HCT116 (cell line): Measurements from ENCODE around the gene UMODL1. TPM values are rescaled to one million over a fixed set of nuclear protein-coding genes. Genes with fewer than 3 reads are reported as not detected.

ENCODE experiments used
- ATAC-seq: fragments of 200-7000 bp; cut with Tn5 transposase; 2 replicates; pipeline ENCODE4 v1.9.1; 2020; ENCODE audit warnings: mild to moderate bottlenecking, moderate library complexity
- BruUV-seq: library from RNA; stranded (reverse); fragments of 400-500 nt; replicated peaks from 2 replicates; lab custom pipeline; 2021; lab: Mats Ljungman, UMichigan
- CTCF ChIA-PET: fragments of 300-600 bp; sonication (Branson Sonifier 250); formaldehyde crosslinking; loops from one replicate; lab custom pipeline; 2021; ENCODE audit warnings: antibody characterized with exemption; lab: Charles Lee
- POLR2A ChIA-PET: fragments of 300-600, 350-600 bp; sonication (Branson Sonifier 250); formaldehyde crosslinking; loops from one replicate; lab custom pipeline; 2021; ENCODE audit warnings: antibody characterized with exemption; lab: Charles Lee
- RAD21 ChIA-PET, 2 experiments: fragments of 300-600 bp; sonication (Branson Sonifier 250); formaldehyde crosslinking; loops; one replicate each; lab custom pipeline; 2023; ENCODE audit warnings: low total read pairs in 2 of 2; ENCODE audit not compliant: uncharacterized antibody in 2 of 2, unreplicated experiment in 2 of 2, low non-redundant PET in 1 of 2; lab: Charles Lee
- DNase-seq: peaks from one replicate; pipeline ENCODE4 v3.0.0-alpha.2; 2010; ENCODE audit warnings: low read depth, low spot score
- H2AFZ ChIP-seq: fragments of 200-600 bp; shearing (Covaris generic), sonication (generic); 2 replicates; pipeline ENCODE4 v1.6.1; 2017; ENCODE audit warnings: low read depth, mixed run types, mixed read lengths, antibody characterized with exemption, low read length; ENCODE audit not compliant: poor library complexity, severe bottlenecking
- H3K27ac ChIP-seq: 2 replicates; pipeline ENCODE4 v1.5.1; 2012; ENCODE audit warnings: low read depth, low read length
- H3K27me3 ChIP-seq: fragments of 200-600 bp; sonication (generic); 2 replicates; pipeline ENCODE4 v1.6.1; 2016; ENCODE audit warnings: mixed run types, low read length, mixed read lengths; ENCODE audit not compliant: insufficient read depth
- H3K36me3 ChIP-seq, 2 experiments: fragments of 200-500 bp in 1 of 2; fragments of 200-600 bp in 1 of 2; sonication (Bioruptor generic) in 1 of 2; sonication (generic) in 1 of 2; 2 replicates each; pipeline versions ENCODE4 v1.5.1 to v1.6.1; 2014 to 2016; ENCODE audit warnings: low read length in 2 of 2, inconsistent platforms in 1 of 2, mixed read lengths in 1 of 2, mixed run types in 1 of 2; ENCODE audit not compliant: insufficient read depth in 2 of 2, control insufficient read depth in 1 of 2
- H3K4me1 ChIP-seq, 2 experiments: fragments of 200-600 bp in 1 of 2; sonication (generic) in 1 of 2; 2 replicates each; pipeline versions ENCODE4 v1.5.1 to v1.6.1; 2012 to 2017; ENCODE audit warnings: low read length in 2 of 2, inconsistent platforms in 1 of 2, mild to moderate bottlenecking in 1 of 2, mixed read lengths in 1 of 2, mixed run types in 1 of 2, moderate library complexity in 1 of 2; ENCODE audit not compliant: insufficient read depth in 2 of 2, control insufficient read depth in 1 of 2
- H3K4me2 ChIP-seq: fragments of 200-600 bp; sonication (generic); 2 replicates; pipeline ENCODE4 v1.6.1; 2017; ENCODE audit warnings: mixed run types, low read length, mixed read lengths
- H3K4me3 ChIP-seq, 2 experiments: fragments of 200-600 bp in 1 of 2; sonication (generic) in 1 of 2; replicated peaks in 1 of 2; 2 replicates each; pipeline ENCODE4 v1.5.1; 2011 to 2016; ENCODE audit warnings: low read length in 2 of 2, control low read depth in 1 of 2, low read depth in 1 of 2, mild to moderate bottlenecking in 1 of 2, mixed read lengths in 1 of 2, mixed run types in 1 of 2
- H3K79me2 ChIP-seq: fragments of 200-600 bp; sonication (generic); 2 replicates; pipeline ENCODE4 v1.6.1; 2017; ENCODE audit warnings: mild to moderate bottlenecking, mixed run types, low read length, moderate library complexity, mixed read lengths; ENCODE audit not compliant: insufficient read depth
- H3K9ac ChIP-seq: fragments of 200-600 bp; sonication (generic); 2 replicates; pipeline ENCODE4 v1.6.1; 2016; ENCODE audit warnings: low read length, mixed read lengths
- H3K9me2 ChIP-seq: fragments of 200-600 bp; sonication (generic), shearing (Covaris generic); 2 replicates; pipeline ENCODE4 v1.6.1; 2017; ENCODE audit warnings: mixed run types, mild to moderate bottlenecking, moderate library complexity; ENCODE audit not compliant: insufficient read depth
- H3K9me3 ChIP-seq, 2 experiments: fragments of 200-500 bp in 1 of 2; fragments of 200-600 bp in 1 of 2; sonication (Bioruptor generic) in 1 of 2; sonication (generic) in 1 of 2; 2 replicates each; pipeline ENCODE4 v1.6.1; 2014 to 2017; ENCODE audit warnings: low read length in 2 of 2, mixed read lengths in 2 of 2, inconsistent platforms in 1 of 2, low read depth in 1 of 2, mild to moderate bottlenecking in 1 of 2, mixed run types in 1 of 2, moderate library complexity in 1 of 2; ENCODE audit not compliant: control insufficient read depth in 1 of 2, insufficient read depth in 1 of 2
- H4K20me1 ChIP-seq: fragments of 200-600 bp; sonication (generic), shearing (Covaris generic); 2 replicates; pipeline ENCODE4 v1.6.1; 2017; ENCODE audit warnings: mixed run types, mild to moderate bottlenecking, moderate library complexity; ENCODE audit not compliant: insufficient read depth
- CBX3 ChIP-seq: IDR thresholded peaks from 2 replicates; pipeline ENCODE4 v1.6.1; 2012; ENCODE audit warnings: low read depth
- CEBPB ChIP-seq: IDR thresholded peaks from 2 replicates; pipeline ENCODE4 v1.6.1; 2012; ENCODE audit warnings: low read depth
- EGR1 ChIP-seq: IDR thresholded peaks from 2 replicates; pipeline ENCODE4 v1.6.1; 2012; ENCODE audit warnings: low read depth
- ELF1 ChIP-seq: IDR thresholded peaks from 2 replicates; pipeline ENCODE4 v1.6.1; 2012; ENCODE audit warnings: low read depth, borderline replicate concordance
- JUND ChIP-seq: IDR thresholded peaks from 2 replicates; pipeline ENCODE4 v1.6.1; 2012
- POLR2A ChIP-seq: IDR thresholded peaks from 2 replicates; pipeline ENCODE4 v1.7.0; 2011; ENCODE audit warnings: borderline replicate concordance; ENCODE audit not compliant: insufficient read depth, insufficient read length; ENCODE audit errors: extremely low read depth
- POLR2AphosphoS5 ChIP-seq: IDR thresholded peaks from 2 replicates; pipeline ENCODE4 v1.6.1; 2011; ENCODE audit warnings: mild to moderate bottlenecking, low read depth, low read length, moderate library complexity
- RAD21 ChIP-seq: IDR thresholded peaks from 2 replicates; pipeline ENCODE4 v1.6.1; 2012; ENCODE audit warnings: low read depth, mild to moderate bottlenecking
- SIN3A ChIP-seq: IDR thresholded peaks from 2 replicates; pipeline ENCODE4 v1.6.1; 2012; ENCODE audit warnings: low read depth
- SP1 ChIP-seq: IDR thresholded peaks from 2 replicates; pipeline ENCODE4 v1.6.1; 2012; ENCODE audit warnings: low read depth
- SRF ChIP-seq: IDR thresholded peaks from 2 replicates; pipeline ENCODE4 v1.6.1; 2012; ENCODE audit warnings: low read depth
- TCF7L2 ChIP-seq: IDR thresholded peaks from 2 replicates; pipeline ENCODE4 v1.7.0; 2011; ENCODE audit warnings: borderline replicate concordance, inconsistent platforms; ENCODE audit not compliant: insufficient read depth, insufficient read length; ENCODE audit errors: extremely low read depth
- YY1 ChIP-seq: IDR thresholded peaks from 2 replicates; pipeline ENCODE4 v1.6.1; 2011; ENCODE audit warnings: low read length, low read depth, moderate library complexity, mild to moderate bottlenecking; ENCODE audit not compliant: insufficient replicate concordance; ENCODE audit errors: extremely low read depth
- ZFX ChIP-seq: fragments of 450-650 bp; IDR thresholded peaks from 2 replicates; pipeline ENCODE4 v1.6.1; 2017
- ZNF274 ChIP-seq: fragments of 200-500 bp; sonication (Bioruptor generic); IDR thresholded peaks from 2 replicates; pipeline ENCODE4 v1.6.1; 2014; ENCODE audit warnings: mild to moderate bottlenecking, low read depth, low read length, inconsistent platforms
- intact Hi-C: fragments of 100-400 bp; cut with micrococcal nuclease; formaldehyde crosslinking; loops from 2 replicates; pipeline ENCODE4 v1.10.0; 2022
- total RNA-seq: library from RNA; stranded (reverse); gene quantifications from one replicate; pipeline ENCODE4 v1.2.1, GENCODE V29; 2021; ENCODE audit not compliant: unreplicated experiment
- TF ChIP-seq, protein P1 (sequence below): IDR thresholded peaks from 2 replicates; pipeline ENCODE4 v1.6.1; 2012
- TF ChIP-seq, protein P2 (sequence below), 3 experiments: fragments of 200-600 bp in 1 of 3; sonication (generic) in 1 of 3; IDR thresholded peaks in 2 of 3; conservative IDR thresholded peaks in 1 of 3; 2 replicates each; pipeline ENCODE4 v1.5.1; 2012 to 2017; ENCODE audit warnings: low read depth in 2 of 3, low read length in 2 of 3, antibody characterized with exemption in 1 of 3, borderline replicate concordance in 1 of 3, control low read depth in 1 of 3, mild to moderate bottlenecking in 1 of 3, mixed read lengths in 1 of 3, mixed run types in 1 of 3, moderate library complexity in 1 of 3; ENCODE audit not compliant: insufficient read depth in 1 of 3

The UMODL1 gene
- total RNA-seq, 1 experiment from 2014 or later: not detected

DNA sequence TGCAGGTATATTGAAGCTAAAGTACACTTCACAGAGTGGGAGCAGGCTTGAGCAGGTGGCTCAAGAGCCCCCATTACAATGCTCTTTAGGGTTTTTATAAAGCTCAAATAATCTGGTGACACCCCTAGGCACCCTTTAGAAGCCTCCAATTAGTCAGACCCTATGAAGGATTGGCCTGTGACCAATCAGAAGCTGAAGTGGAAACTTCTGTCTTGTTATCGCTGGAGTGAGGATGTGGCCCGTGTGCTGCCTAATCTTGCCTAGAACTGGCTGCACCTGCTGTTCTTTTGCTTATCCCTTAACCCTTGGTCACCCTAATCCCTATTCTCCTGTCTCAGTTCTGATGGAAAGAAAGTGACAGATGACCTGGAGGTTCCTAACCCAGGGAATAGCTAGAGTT lies 77.0 kb downstream of the UMODL1 start:
- Histone ChIP-seq H2AFZ (no peak overlapping the region), H3K36me3 (no peaks in the 10 kb centered on the region), H4K20me1 (no peaks in the 10 kb centered on the region), H3K9me2 (no peaks in the 10 kb centered on the region), H3K9me3 (no peaks in the 10 kb centered on the region), H3K27me3 (no peaks in the 10 kb centered on the region)
- DNase-seq: no peak
- POLR2A ChIA-PET: no interaction called here
- no peak for TF ChIP-seq SP1
- no peak for TF ChIP-seq POLR2AphosphoS5
- TF ChIP-seq POLR2A: no peak
- TF ChIP-seq YY1: no peak
- TF ChIP-seq, protein P1, sequence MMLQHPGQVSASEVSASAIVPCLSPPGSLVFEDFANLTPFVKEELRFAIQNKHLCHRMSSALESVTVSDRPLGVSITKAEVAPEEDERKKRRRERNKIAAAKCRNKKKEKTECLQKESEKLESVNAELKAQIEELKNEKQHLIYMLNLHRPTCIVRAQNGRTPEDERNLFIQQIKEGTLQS: no peak
- no peak for TF ChIP-seq RAD21
- no peak for TF ChIP-seq TCF7L2
- no peak for TF ChIP-seq SIN3A
- TF ChIP-seq SRF: no peak
- no peak for TF ChIP-seq CBX3
- TF ChIP-seq, protein P2, sequence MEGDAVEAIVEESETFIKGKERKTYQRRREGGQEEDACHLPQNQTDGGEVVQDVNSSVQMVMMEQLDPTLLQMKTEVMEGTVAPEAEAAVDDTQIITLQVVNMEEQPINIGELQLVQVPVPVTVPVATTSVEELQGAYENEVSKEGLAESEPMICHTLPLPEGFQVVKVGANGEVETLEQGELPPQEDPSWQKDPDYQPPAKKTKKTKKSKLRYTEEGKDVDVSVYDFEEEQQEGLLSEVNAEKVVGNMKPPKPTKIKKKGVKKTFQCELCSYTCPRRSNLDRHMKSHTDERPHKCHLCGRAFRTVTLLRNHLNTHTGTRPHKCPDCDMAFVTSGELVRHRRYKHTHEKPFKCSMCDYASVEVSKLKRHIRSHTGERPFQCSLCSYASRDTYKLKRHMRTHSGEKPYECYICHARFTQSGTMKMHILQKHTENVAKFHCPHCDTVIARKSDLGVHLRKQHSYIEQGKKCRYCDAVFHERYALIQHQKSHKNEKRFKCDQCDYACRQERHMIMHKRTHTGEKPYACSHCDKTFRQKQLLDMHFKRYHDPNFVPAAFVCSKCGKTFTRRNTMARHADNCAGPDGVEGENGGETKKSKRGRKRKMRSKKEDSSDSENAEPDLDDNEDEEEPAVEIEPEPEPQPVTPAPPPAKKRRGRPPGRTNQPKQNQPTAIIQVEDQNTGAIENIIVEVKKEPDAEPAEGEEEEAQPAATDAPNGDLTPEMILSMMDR (IDR thresholded peaks at IDR 0.05 in 2 of 3, conservative IDR thresholded peaks at IDR 0.05 in 1 of 3; ENCODE audit: borderline replicate concordance in 1 of 3, insufficient read depth in 1 of 3, low read depth in 2 of 3, low read length in 2 of 3): no peak
- no peak for TF ChIP-seq JUND
- no peak for TF ChIP-seq CEBPB
- TF ChIP-seq ZFX: no peak
- no peak for TF ChIP-seq ELF1
- TF ChIP-seq ZNF274: no peak
- no peak for TF ChIP-seq EGR1
- TF ChIP-seq, all 23 proteins: peak for 0
- intact Hi-C loops: no loop called here
- H3K4me1 ChIP-seq: 0 out of 4 replicates have a peak, but pooled peaks cover 2 to 3% of the 10 kb centered on the region in 2 experiments
- RAD21 ChIA-PET: no interaction called here
- ATAC-seq: no peak
- no peak overlapping the region for H3K27ac ChIP-seq
- H3K4me3 ChIP-seq: no peak overlapping the region
- no peaks in the 10 kb centered on the region for H3K79me2 ChIP-seq
- no peak overlapping the region for H3K9ac ChIP-seq
- H3K4me2 ChIP-seq: no peak overlapping the region
- no TSS peak for BruUV-seq
- CTCF ChIA-PET: interaction anchor here (1.9 kb wide), 1 partner anchor 111 kb away, joined by 10 read pairs; no protein-coding TSS in a partner anchor
